HepG2 (cell line): ENCODE measurements around the gene HOXB6. TPM values are rescaled to one million over a fixed set of nuclear protein-coding genes. Genes with fewer than 3 reads are reported as not detected.

Experiments used
- ATAC-seq: fragments of 200-7000 bp; cut with Tn5 transposase; 3 replicates; pipeline ENCODE4 v1.9.1; 2020; ENCODE audit warnings: mild to moderate bottlenecking, moderate library complexity
- BruUV-seq: library from RNA; stranded (reverse); fragments of 400-500 nt; replicated peaks from 2 replicates; lab custom pipeline; 2021; lab: Mats Ljungman, UMichigan
- CTCF ChIA-PET: fragments of 300-600 bp; formaldehyde crosslinking; extraction: SDS; loops from one replicate; lab custom pipeline; 2021; ENCODE audit warnings: low total read pairs, inconsistent platforms, low intra/inter-chr PET ratio; lab: Yijun Ruan, JAX
- POLR2A ChIA-PET: fragments of 350-600 bp; sonication (Branson Sonifier 250); formaldehyde crosslinking; loops from one replicate; lab custom pipeline; 2020; ENCODE audit warnings: antibody characterized with exemption, inconsistent platforms; lab: Yijun Ruan, JAX
- DNase-seq: peaks from one replicate; pipeline ENCODE4 v3.0.0-alpha.2; 2015; ENCODE audit warnings: low spot score
- FAIRE-seq: peaks from 3 replicates; lab custom pipeline; 2011; peaks lifted over from hg19 to GRCh38; lab: Jason Lieb, UNC
- H2AFZ ChIP-seq: one replicate; pipeline ENCODE4 v1.6.1; 2011; ENCODE audit warnings: low read length, inconsistent platforms
- H3K27ac ChIP-seq: fragments of 300-600 bp; 3 replicates; pipeline ENCODE4 v1.8.0; 2011; ENCODE audit warnings: mixed run types, mild to moderate bottlenecking, mixed read lengths, low read length, inconsistent platforms; ENCODE audit not compliant: insufficient read depth; ENCODE audit errors: extremely low read length
- H3K27me3 ChIP-seq, 2 experiments: fragments of 200-600 bp in 1 of 2; 2 replicates in 1 of 2; 3 replicates in 1 of 2; pipeline versions ENCODE4 v1.6.0 to v1.8.0; 2011; ENCODE audit warnings: low read length in 2 of 2, mild to moderate bottlenecking in 2 of 2, moderate library complexity in 2 of 2, inconsistent platforms in 1 of 2; ENCODE audit not compliant: insufficient read depth in 2 of 2, control insufficient read depth in 1 of 2
- H3K36me3 ChIP-seq, 2 experiments: fragments of 200-600 bp in 1 of 2; replicated peaks in 1 of 2; 2 replicates in 1 of 2; 3 replicates in 1 of 2; pipeline versions ENCODE4 v1.5.1 to v1.8.0; 2011; ENCODE audit warnings: low read length in 2 of 2, inconsistent platforms in 1 of 2; ENCODE audit not compliant: insufficient read depth in 2 of 2, control insufficient read depth in 1 of 2
- H3K4me1 ChIP-seq: 2 replicates; pipeline ENCODE4 v1.5.1; 2012; ENCODE audit warnings: low read length, inconsistent platforms; ENCODE audit not compliant: insufficient read depth
- H3K4me2 ChIP-seq: 2 replicates; pipeline ENCODE4 v1.6.0; 2011; ENCODE audit warnings: low read depth, low read length, inconsistent platforms
- H3K4me3 ChIP-seq, 3 experiments: fragments of 200-600 bp in 1 of 3; sonication (generic), shearing (Covaris generic) in 1 of 3; replicated peaks in 1 of 3; 2 replicates each; pipeline ENCODE4 v1.5.1; 2011 to 2016; ENCODE audit warnings: low read length in 3 of 3, inconsistent platforms in 2 of 3, low read depth in 2 of 3, mild to moderate bottlenecking in 2 of 3, control low read depth in 1 of 3, mixed read lengths in 1 of 3; ENCODE audit not compliant: insufficient read depth in 1 of 3
- H3K79me2 ChIP-seq: one replicate; pipeline ENCODE4 v1.6.1; 2011; ENCODE audit warnings: low read length, inconsistent platforms; ENCODE audit not compliant: insufficient read depth
- H3K9ac ChIP-seq: 2 replicates; pipeline ENCODE4 v1.6.0; 2011; ENCODE audit warnings: mild to moderate bottlenecking, low read depth, low read length, inconsistent platforms; ENCODE audit not compliant: insufficient read depth
- H3K9me3 ChIP-seq: 2 replicates; pipeline ENCODE4 v1.5.1; 2012; ENCODE audit warnings: mild to moderate bottlenecking, low read length
- H4K20me1 ChIP-seq: 2 replicates; pipeline ENCODE4 v1.6.0; 2011; ENCODE audit warnings: inconsistent platforms, mild to moderate bottlenecking, low read length, moderate library complexity; ENCODE audit not compliant: insufficient read depth
- AGO1 ChIP-seq: fragments of 200-400 bp; formaldehyde crosslinking; IDR thresholded peaks from 2 replicates; pipeline ENCODE4 v1.6.1; 2017; ENCODE audit warnings: mild to moderate bottlenecking, low read depth, low read length, moderate library complexity; ENCODE audit not compliant: poor library complexity, severe bottlenecking
- CBX2 ChIP-seq, 2 experiments: fragments of 200-600 bp in 1 of 2; sonication (generic); formaldehyde crosslinking in 1 of 2; IDR thresholded peaks; 2 replicates each; pipeline versions ENCODE4 v1.7.0 to v1.8.1; 2018 to 2022; ENCODE audit warnings: low read depth in 2 of 2, low read length in 1 of 2, mild to moderate bottlenecking in 1 of 2, missing genetic modification reagents in 1 of 2
- DNMT1 ChIP-seq: sonication (generic); formaldehyde crosslinking; IDR thresholded peaks from 2 replicates; pipeline ENCODE4 v1.5.1; 2020; ENCODE audit warnings: mild to moderate bottlenecking, missing genetic modification reagents
- IKZF1 ChIP-seq: fragments of 450-650 bp; IDR thresholded peaks from 2 replicates; pipeline ENCODE4 v1.7.1; 2016
- MEIS1 ChIP-seq: sonication (generic); formaldehyde crosslinking; IDR thresholded peaks from 2 replicates; pipeline ENCODE4 v1.9.0; 2021; ENCODE audit warnings: mild to moderate bottlenecking, missing genetic modification reagents, moderate library complexity, borderline replicate concordance
- MYNN ChIP-seq: sonication (generic); formaldehyde crosslinking; IDR thresholded peaks from 2 replicates; pipeline ENCODE4 v1.4.0; 2020; ENCODE audit warnings: mild to moderate bottlenecking, low read depth, missing genetic modification reagents
- PAWR ChIP-seq: sonication (generic); formaldehyde crosslinking; IDR thresholded peaks from 2 replicates; pipeline ENCODE4 v1.4.0; 2020; ENCODE audit warnings: missing genetic modification reagents, mild to moderate bottlenecking, borderline replicate concordance
- RNF2 ChIP-seq: fragments of 450-650 bp; conservative IDR thresholded peaks from 2 replicates; pipeline ENCODE4 v1.6.1; 2016; ENCODE audit warnings: low read depth
- SIN3B ChIP-seq: fragments of 150-350 bp; IDR thresholded peaks from 2 replicates; pipeline ENCODE4 v1.6.1; 2014; ENCODE audit warnings: low read length
- ZBTB4 ChIP-seq: sonication (generic); formaldehyde crosslinking; IDR thresholded peaks from 2 replicates; pipeline ENCODE4 v1.4.0; 2020; ENCODE audit warnings: missing genetic modification reagents, mild to moderate bottlenecking, borderline replicate concordance
- ZFP36 ChIP-seq: fragments of 150-350 bp; IDR thresholded peaks from 2 replicates; pipeline ENCODE4 v1.6.1; 2018; ENCODE audit warnings: borderline replicate concordance, low read length, low read depth; ENCODE audit not compliant: partially characterized antibody
- ZNF234 ChIP-seq: sonication (generic); formaldehyde crosslinking; conservative IDR thresholded peaks from 2 replicates; pipeline ENCODE4 v1.5.1; 2020; ENCODE audit warnings: mild to moderate bottlenecking, missing genetic modification reagents
- ZNF546 ChIP-seq: sonication (generic); formaldehyde crosslinking; conservative IDR thresholded peaks from 2 replicates; pipeline ENCODE4 v1.8.1; 2023; ENCODE audit warnings: mild to moderate bottlenecking, missing genetic modification reagents
- ZNF577 ChIP-seq: sonication (generic); formaldehyde crosslinking; IDR thresholded peaks from 2 replicates; pipeline ENCODE4 v1.4.0; 2020; ENCODE audit warnings: mild to moderate bottlenecking, low read depth, missing genetic modification reagents, borderline replicate concordance
- ZNF7 ChIP-seq: IDR thresholded peaks from 2 replicates; pipeline ENCODE4 v1.6.1; 2016; ENCODE audit warnings: missing biosample characterization, missing genetic modification reagents
- ZSCAN22 ChIP-seq: sonication (generic); formaldehyde crosslinking; IDR thresholded peaks from 2 replicates; pipeline ENCODE4 v1.4.0; 2020; ENCODE audit warnings: mild to moderate bottlenecking, missing genetic modification reagents
- WGBS: methylation state at CpG from one replicate; pipeline ENCODE4 v1.1.6; 2017; ENCODE audit warnings: low lambda C conversion rate; 5-methylcytosine and 5-hydroxymethylcytosine counted together
- in situ Hi-C: cut with HindIII; loops from 2 replicates; pipeline ENCODE4 v1.10.0; 2017; ENCODE audit warnings: low pct_unique_long_range_greater_than_20kb; ENCODE audit not compliant: extremely low pct_ligation_motif_present
- intact Hi-C: fragments of 100-400 bp; cut with micrococcal nuclease; formaldehyde crosslinking; loops from one replicate; pipeline ENCODE4 v1.10.0; 2022; ENCODE audit not compliant: unreplicated experiment
- polyA plus RNA-seq, 8 experiments: library from polyadenylated mRNA; depleted of rRNA in 3 of 8; stranded (reverse) in 7 of 8; unstranded in 1 of 8; fragments of >200 nt; fragmentation: Illumina TruSeq in 4 of 8; extraction: Trizol in 4 of 8; gene quantifications; 2 replicates each; pipeline versions ENCODE4 v1.2.1 to v1.2.3, GENCODE V29; 2011 to 2016; ENCODE audit warnings: low read depth in 4 of 8, missing spikeins in 1 of 8, mixed read lengths in 1 of 8; ENCODE audit not compliant: insufficient read depth in 1 of 8
- total RNA-seq, 5 experiments: library from RNA; depleted of rRNA; stranded (reverse); fragments of >200 nt; fragmentation: Illumina TruSeq; extraction: Trizol; gene quantifications; 2 replicates each; pipeline ENCODE4 v1.2.3, GENCODE V29; 2016; ENCODE audit warnings: low read depth in 1 of 5

The HOXB6 gene
- total and polyA plus RNA-seq, 2 of the 13 experiments (the other 11 are each of a cell fraction or from before 2014, with no cell fraction given): not detected

GRCh38 chr17:48579760-48580554 is 24.8 kb downstream of the HOXB6 start:
- H3K4me1 ChIP-seq: no peaks in the 10 kb centered on the region
- CTCF ChIA-PET: no interaction called here
- ATAC-seq: no peak
- intact Hi-C loops (no loop called here), in situ Hi-C loops (no loop called here)
- 28% methylated on average over 26 of the region's 26 CpGs for whole genome bisulfite sequencing
- H3K27ac ChIP-seq: no peak overlapping the region
- FAIRE-seq: no peak
- H3K27me3 ChIP-seq: peaks cover 31 to 86% of the 10 kb centered on the region in 2 experiments
- POLR2A ChIA-PET: no interaction called here
- no peaks in the 10 kb centered on the region for H3K79me2 ChIP-seq
- no TSS peak for BruUV-seq
- no peak overlapping the region for H3K4me3 ChIP-seq
- no peak overlapping the region for H3K9ac ChIP-seq
- H3K4me2 ChIP-seq: no peak overlapping the region
- no peaks in the 10 kb centered on the region for H3K9me3 ChIP-seq
- H3K36me3 ChIP-seq: no peaks in the 10 kb centered on the region
- H2AFZ ChIP-seq: no peak overlapping the region
- TF ChIP-seq MYNN (CRISPR knock-in tag): no peak
- peak; percentile 52; the same call in 1 of the 2 replicates for TF ChIP-seq RNF2
- TF ChIP-seq IKZF1: no peak
- TF ChIP-seq CBX2 (IDR thresholded peaks at IDR 0.05; ENCODE audit: low read depth, low read length): peak; percentile 97
- TF ChIP-seq CBX2 (CRISPR knock-in tag; IDR thresholded peaks at IDR 0.05; ENCODE audit: low read depth): no peak
- peak; percentile 81 for TF ChIP-seq ZFP36
- TF ChIP-seq DNMT1 (CRISPR knock-in tag): no peak
- TF ChIP-seq AGO1: no peak
- H4K20me1 ChIP-seq: peaks cover 4% of the 10 kb centered on the region; the same call in 1 of the 2 replicates
- DNase-seq: no peak

DNA sequence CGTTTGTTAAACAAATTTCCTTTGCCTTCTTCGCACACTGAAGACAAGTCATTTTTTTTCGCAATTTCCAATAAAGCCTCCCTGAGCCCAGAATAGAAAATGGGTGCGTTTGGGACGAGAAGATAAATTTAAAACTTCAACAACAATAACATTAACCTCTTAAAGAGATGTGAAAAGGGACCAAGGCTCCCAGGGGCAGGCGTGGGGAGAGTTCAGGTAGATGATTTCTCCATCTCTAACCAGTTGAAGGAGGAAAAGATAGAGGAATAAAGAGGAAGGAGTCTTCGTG is 25.4 kb downstream of the HOXB6 start:
- no peak overlapping the region for H3K4me3 ChIP-seq
- H3K27me3 ChIP-seq: peaks cover 31 to 89% of the 10 kb centered on the region in 2 experiments
- H4K20me1 ChIP-seq: peaks cover 3% of the 10 kb centered on the region; the same call in 1 of the 2 replicates
- no TSS peak for BruUV-seq
- H3K79me2 ChIP-seq: no peaks in the 10 kb centered on the region
- ChIA-PET CTCF (no interaction called here), POLR2A (no interaction called here)
- DNase-seq (no peak), ATAC-seq (no peak), FAIRE-seq (no peak)
- no peak overlapping the region for H3K4me2 ChIP-seq
- H3K4me1 ChIP-seq: no peaks in the 10 kb centered on the region
- no peaks in the 10 kb centered on the region for H3K9me3 ChIP-seq
- H3K9ac ChIP-seq: no peak overlapping the region
- WGBS: 3% methylated on average over 7 of the region's 7 CpGs
- no peak overlapping the region for H3K27ac ChIP-seq
- no peaks in the 10 kb centered on the region for H3K36me3 ChIP-seq
- in situ Hi-C loops (no loop called here), intact Hi-C loops (no loop called here)
- H2AFZ ChIP-seq: no peak overlapping the region
- TF ChIP-seq ZNF7 (CRISPR knock-in tag) (no peak), ZSCAN22 (no peak), ZNF577 (CRISPR knock-in tag) (no peak), ZNF546 (CRISPR knock-in tag) (no peak), RNF2 (no peak), ZBTB4 (no peak), PAWR (CRISPR knock-in tag) (no peak), ZNF234 (no peak), SIN3B (no peak), MEIS1 (CRISPR knock-in tag) (no peak)
